Sigmoid colon (tissue), 7 donors: ENCODE measurements around the gene QPCTL. TPM values are rescaled to one million over a fixed set of nuclear protein-coding genes. Genes with fewer than 3 reads are reported as not detected.
"Not testable (repeated sequence)": the region's sequence is repeated elsewhere in the genome, so short reads cannot be mapped to it uniquely, and the experiment has no call there.

Experiments
- DNase-seq: peaks from one replicate; pipeline ENCODE4 v3.0.0-alpha.2; 2019
- H3K27ac ChIP-seq, 4 donors: fragments of 200-600 bp; sonication (generic); one replicate each; pipeline ENCODE4 v1.5.1; 2016 to 2019; ENCODE audit warnings: mild to moderate bottlenecking in 1 of 4
- H3K27me3 ChIP-seq, 3 donors: fragments of 200-600 bp; sonication (generic); one replicate each; pipeline ENCODE4 v1.5.1; 2019; ENCODE audit warnings: mild to moderate bottlenecking in 1 of 3
- H3K36me3 ChIP-seq, 4 donors: fragments of 200-600 bp; sonication (generic); one replicate each; pipeline ENCODE4 v1.5.1; 2016 to 2019
- H3K4me1 ChIP-seq, 4 donors: fragments of 200-600 bp; sonication (generic); one replicate each; pipeline ENCODE4 v1.5.1; 2017 to 2019
- H3K4me3 ChIP-seq, 4 donors: fragments of 200-600 bp; sonication (generic); one replicate each; pipeline ENCODE4 v1.5.1; 2017 to 2019; ENCODE audit warnings: mild to moderate bottlenecking in 2 of 4, moderate library complexity in 1 of 4
- H3K9me3 ChIP-seq, 4 donors: fragments of 200-600 bp in 3 of 4; sonication (generic) in 3 of 4; one replicate each; pipeline versions ENCODE4 v1.5.1 to v1.6.1; 2013 to 2019
- CTCF ChIP-seq, 4 experiments: fragments of 450-650 bp in 3 of 4; fragments of 200-600 bp in 1 of 4; IDR thresholded peaks; one replicate each; pipeline ENCODE4 v1.5.1; 2016 to 2019; ENCODE audit warnings: antibody characterized with exemption in 4 of 4, mild to moderate bottlenecking in 3 of 4, moderate library complexity in 2 of 4
- EP300 ChIP-seq, 4 donors: sonication (generic); formaldehyde crosslinking; IDR thresholded peaks; one replicate each; pipeline ENCODE4 v1.6.1; 2017; ENCODE audit warnings: antibody characterized with exemption in 4 of 4
- POLR2A ChIP-seq, 2 donors: fragments of 450-650 bp; IDR thresholded peaks; one replicate each; pipeline ENCODE4 v1.6.1; 2016; ENCODE audit warnings: antibody characterized with exemption in 2 of 2, mild to moderate bottlenecking in 2 of 2, moderate library complexity in 2 of 2
- POLR2AphosphoS5 ChIP-seq, 4 donors: sonication (generic); formaldehyde crosslinking; IDR thresholded peaks; one replicate each; pipeline ENCODE4 v1.6.1; 2017; ENCODE audit warnings: antibody characterized with exemption in 4 of 4
- WGBS, 2 donors: extraction: QIAGEN DNeasy Blood & Tissue Kit; methylation state at CpG; one replicate each; pipeline ENCODE4 v1.1.7; 2013; 5-methylcytosine and 5-hydroxymethylcytosine counted together
- intact Hi-C: fragments of 100-400 bp; cut with DNase I; formaldehyde crosslinking; loops from one replicate; pipeline ENCODE4 v1.15.1; 2023
- polyA plus RNA-seq, 3 donors: library from polyadenylated mRNA; stranded (reverse); fragments of 200-250 nt; gene quantifications; one replicate each; pipeline ENCODE4 v1.2.3, GENCODE V29; 2013
- total RNA-seq, 4 donors: library from RNA; depleted of rRNA; stranded (reverse); fragments of >200 nt; gene quantifications; one replicate each; pipeline ENCODE4 v1.1.0, GENCODE V29; 2016
- donor health status: healthy with polysubstance abuse.
- donor health status: Bipolar disorder and iron deficiency.
- donor health status: healthy.

The QPCTL gene
- total and polyA plus RNA-seq, 7 donors: 1.2 to 7.6 (median 2.4) TPM

- TF ChIP-seq POLR2AphosphoS5 (IDR thresholded peaks at IDR 0.05): no peak
- TF ChIP-seq EP300 (IDR thresholded peaks at IDR 0.05): no peak
- TF ChIP-seq CTCF (IDR thresholded peaks at IDR 0.05): no peak
- no peak for TF ChIP-seq POLR2A (IDR thresholded peaks at IDR 0.05)
- Histone ChIP-seq H3K27ac (no peak overlapping the region), H3K36me3 (peaks cover 12 to 26% (median 18%) of the 10 kb centered on the region in 4 donors), H3K9me3 (no peaks in the 10 kb centered on the region), H3K4me1 (peaks cover 0 to 27% (median 20%) of the 10 kb centered on the region in 4 donors), H3K4me3 (no peak overlapping the region), H3K27me3 (no peaks in the 10 kb centered on the region)
- no peak for DNase-seq
- intact Hi-C loops: no loop called here
- 83 to 87% methylated on average over 3 of the region's 3 CpGs for WGBS, 2 donors
Measured at GRCh38 chr19:45715139-45715538, 22.7 kb downstream of the QPCTL start.

- intact Hi-C loops: loop anchor here (1.0 to 2.0 kb wide), 3 partner anchors 24 to 64 kb away; partner anchors contain the start of gene QPCTL
- H3K4me3 ChIP-seq: peak overlapping the region; percentile 60 to 82 (median 69)
- H3K4me1 ChIP-seq: peaks cover 0 to 19% (median 17%) of the 10 kb centered on the region in 4 donors
- H3K27ac ChIP-seq: peak overlapping the region; percentile 87 to 95 (median 88)
- no peak for TF ChIP-seq EP300 (IDR thresholded peaks at IDR 0.05)
- no peak for TF ChIP-seq CTCF (IDR thresholded peaks at IDR 0.05)
- TF ChIP-seq POLR2A (IDR thresholded peaks at IDR 0.05): peak in 1 of 2 donors; percentile 6
- H3K36me3 ChIP-seq: peaks cover 11 to 23% (median 15%) of the 10 kb centered on the region in 4 donors
- H3K9me3 ChIP-seq: no peaks in the 10 kb centered on the region
- no peak for DNase-seq
- H3K27me3 ChIP-seq: no peaks in the 10 kb centered on the region
- WGBS, 2 donors: 1 to 2% methylated on average over 24 of the region's 24 CpGs
Measured at GRCh38 chr19:45716359-45717130, 24.1 kb downstream of the QPCTL start.

GRCh38 chr19:45717131-45717982, 24.9 kb downstream of the QPCTL start:
- intact Hi-C loops: loop anchor here (1.0 to 2.0 kb wide), 3 partner anchors 25 to 63 kb away; partner anchors contain the start of gene QPCTL
- H3K36me3 ChIP-seq: peaks cover 4 to 16% (median 8%) of the 10 kb centered on the region in 4 donors
- TF ChIP-seq POLR2A (IDR thresholded peaks at IDR 0.05) (peak; percentile 32 to 37), EP300 (IDR thresholded peaks at IDR 0.05) (peak in 1 of 4 donors; percentile 79), POLR2AphosphoS5 (IDR thresholded peaks at IDR 0.05) (peak; percentile 85 to 95 (median 88)), CTCF (IDR thresholded peaks at IDR 0.05) (peak in 1 of 4 experiments; percentile 29)
- H3K4me1 ChIP-seq: peaks cover 0 to 19% (median 17%) of the 10 kb centered on the region in 4 donors
- WGBS, 2 donors: 0 to 1% methylated on average over 51 of the region's 51 CpGs
- H3K27me3 ChIP-seq: no peaks in the 10 kb centered on the region
- H3K9me3 ChIP-seq: no peaks in the 10 kb centered on the region
- peak overlapping the region; percentile 87 to 95 (median 88) for H3K27ac ChIP-seq
- peak overlapping the region; percentile 60 to 82 (median 69) for H3K4me3 ChIP-seq
- peak; percentile 100 for DNase-seq

GRCh38 chr19:45717983-45718650, 25.7 kb downstream of the QPCTL start:
- peaks cover 0 to 9% (median 3%) of the 10 kb centered on the region in 4 donors for H3K36me3 ChIP-seq
- no peaks in the 10 kb centered on the region for H3K27me3 ChIP-seq
- DNase-seq: peak; percentile 75
- 39 to 57% methylated on average over 12 of the region's 12 CpGs for WGBS, 2 donors
- peak overlapping the region; percentile 87 to 95 (median 88) for H3K27ac ChIP-seq
- intact Hi-C loops: loop anchor here (1.0 to 2.0 kb wide), 3 partner anchors 26 to 62 kb away; partner anchors contain the start of gene QPCTL
- peaks cover 0 to 19% (median 17%) of the 10 kb centered on the region in 4 donors for H3K4me1 ChIP-seq
- peak overlapping the region; percentile 41 to 75 (median 62) for H3K4me3 ChIP-seq
- no peaks in the 10 kb centered on the region for H3K9me3 ChIP-seq
- TF ChIP-seq POLR2AphosphoS5 (IDR thresholded peaks at IDR 0.05): no peak
- TF ChIP-seq EP300 (IDR thresholded peaks at IDR 0.05): no peak
- TF ChIP-seq CTCF (IDR thresholded peaks at IDR 0.05): no peak
- no peak for TF ChIP-seq POLR2A (IDR thresholded peaks at IDR 0.05)

GRCh38 chr19:45720065-45720464, 27.6 kb downstream of the QPCTL start:
- H3K27me3 ChIP-seq, H3K9me3 ChIP-seq, intact Hi-C loops, DNase-seq, H3K4me3 ChIP-seq: not testable (repeated sequence)
- peaks cover 0 to 19% (median 17%) of the 10 kb centered on the region in 4 donors for H3K4me1 ChIP-seq
- H3K27ac ChIP-seq: peak overlapping the region in 1 of 4 donors; percentile 7
- WGBS, 2 donors: 96 to 97% methylated on average over 11 of the region's 11 CpGs
- H3K36me3 ChIP-seq: peaks cover 0 to 11% (median 4%) of the 10 kb centered on the region in 4 donors

GRCh38 chr19:45728683-45729082, 36.2 kb downstream of the QPCTL start:
- H3K4me3 ChIP-seq, H3K9me3 ChIP-seq, H3K36me3 ChIP-seq, H3K27me3 ChIP-seq, DNase-seq, H3K27ac ChIP-seq, intact Hi-C loops: not testable (repeated sequence)
- H3K4me1 ChIP-seq: peaks cover 0 to 25% (median 20%) of the 10 kb centered on the region in 4 donors
- 96% methylated on average over 18 of the region's 18 CpGs for WGBS, 2 donors
